ENCODE results near the gene C1orf21.

The C1orf21 gene

DNA sequence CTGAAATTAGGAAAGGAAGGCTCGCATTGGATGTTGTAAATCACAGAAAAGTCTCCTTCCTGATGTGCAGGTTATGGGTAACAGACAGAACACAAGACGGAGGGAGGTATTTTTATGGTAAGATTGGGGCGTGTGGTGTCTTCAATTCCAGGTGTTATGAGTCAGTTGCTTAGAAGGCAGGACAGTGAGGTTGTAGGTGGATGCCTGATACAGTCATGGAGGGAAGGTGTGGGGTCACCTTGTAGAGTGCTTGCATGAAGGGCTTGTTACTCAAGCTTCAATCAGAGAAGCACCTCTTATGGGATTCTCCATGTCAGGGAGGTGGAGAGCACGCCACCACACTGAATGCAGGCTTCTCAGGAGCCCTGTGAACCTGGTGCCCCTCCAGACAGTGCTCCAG, 63.1 kb downstream of the C1orf21 start:
- TF ChIP-seq, protein P1, sequence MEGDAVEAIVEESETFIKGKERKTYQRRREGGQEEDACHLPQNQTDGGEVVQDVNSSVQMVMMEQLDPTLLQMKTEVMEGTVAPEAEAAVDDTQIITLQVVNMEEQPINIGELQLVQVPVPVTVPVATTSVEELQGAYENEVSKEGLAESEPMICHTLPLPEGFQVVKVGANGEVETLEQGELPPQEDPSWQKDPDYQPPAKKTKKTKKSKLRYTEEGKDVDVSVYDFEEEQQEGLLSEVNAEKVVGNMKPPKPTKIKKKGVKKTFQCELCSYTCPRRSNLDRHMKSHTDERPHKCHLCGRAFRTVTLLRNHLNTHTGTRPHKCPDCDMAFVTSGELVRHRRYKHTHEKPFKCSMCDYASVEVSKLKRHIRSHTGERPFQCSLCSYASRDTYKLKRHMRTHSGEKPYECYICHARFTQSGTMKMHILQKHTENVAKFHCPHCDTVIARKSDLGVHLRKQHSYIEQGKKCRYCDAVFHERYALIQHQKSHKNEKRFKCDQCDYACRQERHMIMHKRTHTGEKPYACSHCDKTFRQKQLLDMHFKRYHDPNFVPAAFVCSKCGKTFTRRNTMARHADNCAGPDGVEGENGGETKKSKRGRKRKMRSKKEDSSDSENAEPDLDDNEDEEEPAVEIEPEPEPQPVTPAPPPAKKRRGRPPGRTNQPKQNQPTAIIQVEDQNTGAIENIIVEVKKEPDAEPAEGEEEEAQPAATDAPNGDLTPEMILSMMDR (conservative IDR thresholded peaks at IDR 0.05; ENCODE audit: low read length): no peak
- no peak for TF ChIP-seq EZH2phosphoT487 (IDR thresholded peaks at IDR 0.05; ENCODE audit: borderline replicate concordance)
- no peaks in the 10 kb centered on the region for H3K9me3 ChIP-seq (ENCODE audit: insufficient read depth, low read depth, low read length)
- H3K4me1 ChIP-seq (ENCODE audit: insufficient read depth, low read length, poor library complexity, severe bottlenecking): peaks cover 7% of the 10 kb centered on the region
- no peaks in the 10 kb centered on the region for H3K36me3 ChIP-seq (ENCODE audit: insufficient read depth, low read length)
- H3K9me2 ChIP-seq (replicated peaks; ENCODE audit: low read depth, low read length): no peaks in the 10 kb centered on the region
- H3F3A ChIP-seq (ENCODE audit: low read depth): no peaks in the 10 kb centered on the region
- H3K4me3 ChIP-seq (ENCODE audit: low read length, poor library complexity, severe bottlenecking): no peak overlapping the region
- H3K79me2 ChIP-seq (ENCODE audit: insufficient read depth, low read length): no peaks in the 10 kb centered on the region
- no peaks in the 10 kb centered on the region for H4K20me1 ChIP-seq (ENCODE audit: insufficient read depth, low read length, poor library complexity, severe bottlenecking)
- no peaks in the 10 kb centered on the region for H3K27me3 ChIP-seq (ENCODE audit: insufficient read depth, low read length, poor library complexity, severe bottlenecking)
- no peak overlapping the region for H2AFZ ChIP-seq (ENCODE audit: low read length)
- no peak overlapping the region for H3K4me2 ChIP-seq (ENCODE audit: low read depth, low read length, poor library complexity, severe bottlenecking)
- H3K9ac ChIP-seq (ENCODE audit: low read depth, low read length, poor library complexity, severe bottlenecking): no peak overlapping the region

GRCh38 chr1:184455786-184456185, 69.0 kb downstream of the C1orf21 start:
- no peak overlapping the region for H3K4me2 ChIP-seq (ENCODE audit: low read depth, low read length, poor library complexity, severe bottlenecking)

GRCh38 chr1:184456189-184456588, 69.4 kb downstream of the C1orf21 start:
- no peaks in the 10 kb centered on the region for H3F3A ChIP-seq (ENCODE audit: low read depth)
- no peaks in the 10 kb centered on the region for H3K36me3 ChIP-seq (ENCODE audit: insufficient read depth, low read length)
- H2AFZ ChIP-seq (ENCODE audit: low read length): no peak overlapping the region
- H3K79me2 ChIP-seq (ENCODE audit: insufficient read depth, low read length): no peaks in the 10 kb centered on the region
- no peaks in the 10 kb centered on the region for H4K20me1 ChIP-seq (ENCODE audit: insufficient read depth, low read length, poor library complexity, severe bottlenecking)
- no peaks in the 10 kb centered on the region for H3K9me3 ChIP-seq (ENCODE audit: insufficient read depth, low read depth, low read length)
- no peak overlapping the region for H3K4me3 ChIP-seq (ENCODE audit: low read length, poor library complexity, severe bottlenecking)
- no peaks in the 10 kb centered on the region for H3K27me3 ChIP-seq (ENCODE audit: insufficient read depth, low read length, poor library complexity, severe bottlenecking)
- H3K4me1 ChIP-seq (ENCODE audit: insufficient read depth, low read length, poor library complexity, severe bottlenecking): peaks cover 7% of the 10 kb centered on the region
- H3K9ac ChIP-seq (ENCODE audit: low read depth, low read length, poor library complexity, severe bottlenecking): no peak overlapping the region
- no peak overlapping the region for H3K4me2 ChIP-seq (ENCODE audit: low read depth, low read length, poor library complexity, severe bottlenecking)
- no peaks in the 10 kb centered on the region for H3K9me2 ChIP-seq (replicated peaks; ENCODE audit: low read depth, low read length)
- TF ChIP-seq EZH2phosphoT487 (IDR thresholded peaks at IDR 0.05; ENCODE audit: borderline replicate concordance): no peak
- TF ChIP-seq, protein P1 (conservative IDR thresholded peaks at IDR 0.05; ENCODE audit: low read length): no peak

More at GRCh38 chr1:184455786-184456185, 69.0 kb downstream of the C1orf21 start:
- H3K4me3 ChIP-seq (ENCODE audit: low read length, poor library complexity, severe bottlenecking): no peak overlapping the region
- no peak overlapping the region for H2AFZ ChIP-seq (ENCODE audit: low read length)
- H3K36me3 ChIP-seq (ENCODE audit: insufficient read depth, low read length): no peaks in the 10 kb centered on the region
- TF ChIP-seq EZH2phosphoT487 (IDR thresholded peaks at IDR 0.05; ENCODE audit: borderline replicate concordance): no peak
- TF ChIP-seq, protein P1 (conservative IDR thresholded peaks at IDR 0.05; ENCODE audit: low read length): no peak
- H3K79me2 ChIP-seq (ENCODE audit: insufficient read depth, low read length): no peaks in the 10 kb centered on the region
- H3F3A ChIP-seq (ENCODE audit: low read depth): no peaks in the 10 kb centered on the region
- no peaks in the 10 kb centered on the region for H4K20me1 ChIP-seq (ENCODE audit: insufficient read depth, low read length, poor library complexity, severe bottlenecking)
- no peaks in the 10 kb centered on the region for H3K9me2 ChIP-seq (replicated peaks; ENCODE audit: low read depth, low read length)
- H3K9ac ChIP-seq (ENCODE audit: low read depth, low read length, poor library complexity, severe bottlenecking): no peak overlapping the region
- no peaks in the 10 kb centered on the region for H3K27me3 ChIP-seq (ENCODE audit: insufficient read depth, low read length, poor library complexity, severe bottlenecking)
- H3K4me1 ChIP-seq (ENCODE audit: insufficient read depth, low read length, poor library complexity, severe bottlenecking): peaks cover 7% of the 10 kb centered on the region
- H3K9me3 ChIP-seq (ENCODE audit: insufficient read depth, low read depth, low read length): no peaks in the 10 kb centered on the region
